A673 (cell line): ENCODE results near the gene ABCG1. TPM values are rescaled to one million over a fixed set of nuclear protein-coding genes. Genes with fewer than 3 reads are reported as not detected.

ENCODE experiments used
- BruUV-seq: library from RNA; stranded (reverse); fragments of 400-500 nt; replicated peaks from 2 replicates; lab custom pipeline; 2021; lab: Mats Ljungman, UMichigan
- CTCF ChIA-PET: fragments of 300-600 bp; sonication (Branson Sonifier 250); formaldehyde crosslinking; loops from one replicate; lab custom pipeline; 2022; ENCODE audit warnings: antibody characterized with exemption; lab: Charles Lee
- POLR2A ChIA-PET: fragments of 300-600 bp; sonication (Branson Sonifier 250); formaldehyde crosslinking; loops from one replicate; lab custom pipeline; 2022; ENCODE audit warnings: antibody characterized with exemption; ENCODE audit not compliant: low non-redundant PET; lab: Charles Lee
- DNase-seq: peaks from one replicate; pipeline ENCODE4 v3.0.0-alpha.2; 2015; ENCODE audit warnings: low spot score
- H3K27ac ChIP-seq: fragments of 200-600 bp; sonication (generic); 2 replicates; pipeline ENCODE4 v1.5.1; 2016; ENCODE audit warnings: mixed run types, low read depth, mild to moderate bottlenecking, mixed read lengths, antibody characterized with exemption, low read length; ENCODE audit not compliant: poor library complexity, severe bottlenecking
- H3K27me3 ChIP-seq: fragments of 200-600 bp; sonication (generic); replicated peaks from 2 replicates; pipeline ENCODE4 v1.6.1; 2017; ENCODE audit warnings: mixed run types, low read depth, mild to moderate bottlenecking, mixed read lengths, antibody characterized with exemption, low read length; ENCODE audit not compliant: insufficient read depth, poor library complexity
- H3K36me3 ChIP-seq: fragments of 200-600 bp; sonication (generic); 2 replicates; pipeline ENCODE4 v1.6.1; 2016; ENCODE audit warnings: mixed run types, mild to moderate bottlenecking, mixed read lengths, antibody characterized with exemption, low read length; ENCODE audit not compliant: insufficient read depth, poor library complexity, severe bottlenecking
- H3K4me1 ChIP-seq: fragments of 200-600 bp; sonication (generic); 2 replicates; pipeline ENCODE4 v1.6.1; 2017; ENCODE audit warnings: mixed run types, mild to moderate bottlenecking, mixed read lengths, antibody characterized with exemption, low read length; ENCODE audit not compliant: insufficient read depth, poor library complexity, severe bottlenecking
- H3K4me3 ChIP-seq: fragments of 200-600 bp; sonication (generic); 2 replicates; pipeline ENCODE4 v1.5.1; 2016; ENCODE audit warnings: low read depth, mixed run types, mild to moderate bottlenecking, mixed read lengths, low read length; ENCODE audit not compliant: poor library complexity, severe bottlenecking
- H3K9me3 ChIP-seq: fragments of 200-600 bp; sonication (generic); 2 replicates; pipeline ENCODE4 v1.6.1; 2016; ENCODE audit warnings: mixed run types, low read depth, mild to moderate bottlenecking, mixed read lengths, antibody characterized with exemption, low read length; ENCODE audit not compliant: poor library complexity, severe bottlenecking
- EZH2 ChIP-seq: fragments of 200-600 bp; sonication (generic); IDR thresholded peaks from 2 replicates; pipeline ENCODE4 v1.6.1; 2017; ENCODE audit warnings: borderline replicate concordance, low read depth, mild to moderate bottlenecking, mixed read lengths, antibody characterized with exemption, low read length; ENCODE audit not compliant: poor library complexity, severe bottlenecking
- intact Hi-C: fragments of 100-400 bp; cut with micrococcal nuclease; formaldehyde crosslinking; loops from one replicate; pipeline ENCODE4 v1.10.0; 2022; ENCODE audit not compliant: unreplicated experiment
- total RNA-seq: library from RNA; stranded (reverse); gene quantifications from 2 replicates; pipeline ENCODE4 v1.2.3, GENCODE V29; 2021
- TF ChIP-seq, protein P1 (sequence below): fragments of 300-800, 200-600 bp; sonication (generic); conservative IDR thresholded peaks from 2 replicates; pipeline ENCODE4 v1.5.1; 2017; ENCODE audit warnings: low read depth, mild to moderate bottlenecking, antibody characterized with exemption, low read length, moderate library complexity, mixed read lengths

The ABCG1 gene
- total RNA-seq, 1 experiment from 2014 or later = 3.4 TPM

- Histone ChIP-seq H3K27ac (no peak overlapping the region), H3K36me3 (no peaks in the 10 kb centered on the region), H3K9me3 (no peaks in the 10 kb centered on the region), H3K27me3 (no peaks in the 10 kb centered on the region), H3K4me1 (peaks cover 20% of the 10 kb centered on the region), H3K4me3 (no peak overlapping the region)
- no TSS peak for BruUV-seq
- no peak for TF ChIP-seq EZH2
- TF ChIP-seq, protein P1, sequence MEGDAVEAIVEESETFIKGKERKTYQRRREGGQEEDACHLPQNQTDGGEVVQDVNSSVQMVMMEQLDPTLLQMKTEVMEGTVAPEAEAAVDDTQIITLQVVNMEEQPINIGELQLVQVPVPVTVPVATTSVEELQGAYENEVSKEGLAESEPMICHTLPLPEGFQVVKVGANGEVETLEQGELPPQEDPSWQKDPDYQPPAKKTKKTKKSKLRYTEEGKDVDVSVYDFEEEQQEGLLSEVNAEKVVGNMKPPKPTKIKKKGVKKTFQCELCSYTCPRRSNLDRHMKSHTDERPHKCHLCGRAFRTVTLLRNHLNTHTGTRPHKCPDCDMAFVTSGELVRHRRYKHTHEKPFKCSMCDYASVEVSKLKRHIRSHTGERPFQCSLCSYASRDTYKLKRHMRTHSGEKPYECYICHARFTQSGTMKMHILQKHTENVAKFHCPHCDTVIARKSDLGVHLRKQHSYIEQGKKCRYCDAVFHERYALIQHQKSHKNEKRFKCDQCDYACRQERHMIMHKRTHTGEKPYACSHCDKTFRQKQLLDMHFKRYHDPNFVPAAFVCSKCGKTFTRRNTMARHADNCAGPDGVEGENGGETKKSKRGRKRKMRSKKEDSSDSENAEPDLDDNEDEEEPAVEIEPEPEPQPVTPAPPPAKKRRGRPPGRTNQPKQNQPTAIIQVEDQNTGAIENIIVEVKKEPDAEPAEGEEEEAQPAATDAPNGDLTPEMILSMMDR = no peak
- DNase-seq = no peak
- CTCF ChIA-PET = no interaction called here
- POLR2A ChIA-PET = no interaction called here
- intact Hi-C loops = no loop called here
Measured at GRCh38 chr21:42195378-42196031, 23.4 kb upstream of the ABCG1 start.

- no peaks in the 10 kb centered on the region for H3K36me3 ChIP-seq
- ChIA-PET POLR2A (no interaction called here), CTCF (no interaction called here)
- no peak overlapping the region for H3K4me3 ChIP-seq
- no TSS peak for BruUV-seq
- TF ChIP-seq, protein P1 = no peak
- no peak for TF ChIP-seq EZH2
- H3K27me3 ChIP-seq = no peaks in the 10 kb centered on the region
- intact Hi-C loops = no loop called here
- peaks cover 20% of the 10 kb centered on the region for H3K4me1 ChIP-seq
- H3K9me3 ChIP-seq = no peaks in the 10 kb centered on the region
- peak overlapping the region; percentile 56 for H3K27ac ChIP-seq
- DNase-seq = peak; percentile 60
Measured at GRCh38 chr21:42198929-42199867, 19.7 kb upstream of the ABCG1 start.

GRCh38 chr21:42199868-42200463, 19.0 kb upstream of the ABCG1 start:
- H3K4me1 ChIP-seq = peaks cover 20% of the 10 kb centered on the region
- peak overlapping the region; percentile 56 for H3K27ac ChIP-seq
- H3K9me3 ChIP-seq = peaks cover 3% of the 10 kb centered on the region
- no peak for TF ChIP-seq EZH2
- TF ChIP-seq, protein P1 = no peak
- H3K4me3 ChIP-seq = no peak overlapping the region
- intact Hi-C loops = no loop called here
- DNase-seq = no peak
- ChIA-PET CTCF (no interaction called here), POLR2A (no interaction called here)
- BruUV-seq = no TSS peak
- H3K27me3 ChIP-seq = no peaks in the 10 kb centered on the region
- H3K36me3 ChIP-seq = no peaks in the 10 kb centered on the region
